Caco-2 (cell line): ENCODE results near the gene HAPLN1. TPM values are rescaled to one million over a fixed set of nuclear protein-coding genes. Genes with fewer than 3 reads are reported as not detected.

Source experiments
- BruUV-seq: library from RNA; stranded (reverse); fragments of 400-500 nt; replicated peaks from 2 replicates; lab custom pipeline; 2021; lab: Mats Ljungman, UMichigan
- CTCF ChIA-PET: fragments of 300-600 bp; sonication (Branson Sonifier 250); formaldehyde crosslinking; loops from one replicate; lab custom pipeline; 2022; ENCODE audit warnings: antibody characterized with exemption; lab: Charles Lee
- POLR2A ChIA-PET: fragments of 300-600 bp; sonication (Branson Sonifier 250); formaldehyde crosslinking; loops from one replicate; lab custom pipeline; 2022; ENCODE audit warnings: antibody characterized with exemption; lab: Charles Lee
- DNase-seq, 2 experiments: peaks; one replicate each; pipeline versions ENCODE4 v3.0.0 to v3.0.0-alpha.2; 2020 to 2022
- H3K27me3 ChIP-seq: replicated peaks from 2 replicates; pipeline ENCODE4 v1.6.0; 2011; ENCODE audit warnings: low read length; ENCODE audit not compliant: control insufficient read depth, insufficient read depth
- H3K36me3 ChIP-seq: 2 replicates; pipeline ENCODE4 v1.5.1; 2011; ENCODE audit warnings: low read length; ENCODE audit not compliant: control insufficient read depth, insufficient read depth
- H3K4me1 ChIP-seq: fragments of 250-450 bp; sonication (Bioruptor Pico); 2 replicates; pipeline ENCODE4 v1.5.1; 2020; ENCODE audit warnings: mild to moderate bottlenecking
- H3K4me3 ChIP-seq: 2 replicates; pipeline ENCODE4 v1.5.1; 2011; ENCODE audit warnings: low read depth, mild to moderate bottlenecking, control low read depth, low read length
- H3K9me3 ChIP-seq: fragments of 250-450 bp; sonication (Bioruptor Pico); 2 replicates; pipeline ENCODE4 v1.5.1; 2020; ENCODE audit warnings: mild to moderate bottlenecking, moderate library complexity
- H3K27ac Mint-ChIP-seq: one replicate; pipeline ENCODE4 v1.8.0; 2022; ENCODE audit warnings: mixed read lengths; ENCODE audit not compliant: unreplicated experiment
- H3K27me3 Mint-ChIP-seq: one replicate; pipeline ENCODE4 v1.8.0; 2022; ENCODE audit warnings: mixed read lengths; ENCODE audit not compliant: insufficient read depth, unreplicated experiment
- H3K36me3 Mint-ChIP-seq: one replicate; pipeline ENCODE4 v1.8.0; 2022; ENCODE audit warnings: mild to moderate bottlenecking, mixed read lengths; ENCODE audit not compliant: insufficient read depth, unreplicated experiment
- H3K4me1 Mint-ChIP-seq: one replicate; pipeline ENCODE4 v1.8.0; 2022; ENCODE audit warnings: low read depth, mixed read lengths; ENCODE audit not compliant: unreplicated experiment
- H3K4me3 Mint-ChIP-seq: one replicate; pipeline ENCODE4 v1.8.0; 2022; ENCODE audit warnings: mild to moderate bottlenecking, moderate library complexity, mixed read lengths; ENCODE audit not compliant: unreplicated experiment
- H3K9me3 Mint-ChIP-seq: one replicate; pipeline ENCODE4 v1.8.0; 2022; ENCODE audit warnings: mixed read lengths; ENCODE audit not compliant: unreplicated experiment
- intact Hi-C: fragments of 100-400 bp; cut with micrococcal nuclease; formaldehyde crosslinking; loops from one replicate; pipeline ENCODE4 v1.10.0; 2022; ENCODE audit not compliant: unreplicated experiment
- total RNA-seq: library from RNA; stranded (reverse); gene quantifications from 2 replicates; pipeline ENCODE4 v1.2.3, GENCODE V29; 2022
- TF ChIP-seq, protein P1 (sequence below), 2 experiments: fragments of 200-600 bp in 1 of 2; IDR thresholded peaks; 1 replicate in 1 of 2; 2 replicates in 1 of 2; pipeline versions ENCODE4 v1.5.1 to v1.8.0; 2011 to 2022; ENCODE audit warnings: antibody characterized with exemption in 1 of 2, control low read depth in 1 of 2, inconsistent platforms in 1 of 2, low read depth in 1 of 2, low read length in 1 of 2, mild to moderate bottlenecking in 1 of 2, moderate library complexity in 1 of 2; ENCODE audit not compliant: insufficient read depth in 1 of 2, severe bottlenecking in 1 of 2, unreplicated experiment in 1 of 2

HAPLN1 gene
- total RNA-seq, 1 experiment from 2014 or later: 2.4 TPM

DNA sequence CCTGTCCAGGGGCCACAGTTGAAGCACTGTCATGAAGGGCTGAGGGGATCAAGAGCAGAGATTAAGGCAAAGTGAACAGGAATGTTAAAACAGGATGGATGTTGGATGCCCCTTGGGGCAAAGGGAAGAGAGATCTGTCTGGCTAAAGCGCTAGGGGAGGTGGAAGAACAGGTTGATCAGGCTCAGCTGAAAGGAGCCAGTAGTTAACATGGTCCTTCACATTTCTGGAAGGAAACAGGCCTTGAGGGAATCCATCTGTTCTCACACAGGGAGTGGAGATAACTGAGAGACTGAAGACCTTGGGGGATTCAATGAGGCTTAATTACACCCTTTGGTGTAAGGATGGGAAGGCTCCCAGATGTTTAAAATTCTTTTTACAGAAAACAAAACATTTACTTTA, 5.8 kb downstream of the HAPLN1 start:
- Mint-ChIP-seq H3K27ac (no peak overlapping the region), H3K4me1 (peaks cover 31% of the 10 kb centered on the region), H3K4me3 (no peak overlapping the region), H3K36me3 (no peaks in the 10 kb centered on the region), H3K9me3 (no peaks in the 10 kb centered on the region), H3K27me3 (peaks cover 13% of the 10 kb centered on the region)
- intact Hi-C loops: loop anchor here (5.0 to 10.0 kb wide), 2 partner anchors 740 to 1363 kb away; no protein-coding TSS in a partner anchor
- DNase-seq: peak; percentile 13 to 54
- Histone ChIP-seq H3K4me1 (no peaks in the 10 kb centered on the region), H3K9me3 (no peaks in the 10 kb centered on the region), H3K4me3 (no peak overlapping the region), H3K27me3 (no peaks in the 10 kb centered on the region), H3K36me3 (no peaks in the 10 kb centered on the region)
- TF ChIP-seq, protein P1, sequence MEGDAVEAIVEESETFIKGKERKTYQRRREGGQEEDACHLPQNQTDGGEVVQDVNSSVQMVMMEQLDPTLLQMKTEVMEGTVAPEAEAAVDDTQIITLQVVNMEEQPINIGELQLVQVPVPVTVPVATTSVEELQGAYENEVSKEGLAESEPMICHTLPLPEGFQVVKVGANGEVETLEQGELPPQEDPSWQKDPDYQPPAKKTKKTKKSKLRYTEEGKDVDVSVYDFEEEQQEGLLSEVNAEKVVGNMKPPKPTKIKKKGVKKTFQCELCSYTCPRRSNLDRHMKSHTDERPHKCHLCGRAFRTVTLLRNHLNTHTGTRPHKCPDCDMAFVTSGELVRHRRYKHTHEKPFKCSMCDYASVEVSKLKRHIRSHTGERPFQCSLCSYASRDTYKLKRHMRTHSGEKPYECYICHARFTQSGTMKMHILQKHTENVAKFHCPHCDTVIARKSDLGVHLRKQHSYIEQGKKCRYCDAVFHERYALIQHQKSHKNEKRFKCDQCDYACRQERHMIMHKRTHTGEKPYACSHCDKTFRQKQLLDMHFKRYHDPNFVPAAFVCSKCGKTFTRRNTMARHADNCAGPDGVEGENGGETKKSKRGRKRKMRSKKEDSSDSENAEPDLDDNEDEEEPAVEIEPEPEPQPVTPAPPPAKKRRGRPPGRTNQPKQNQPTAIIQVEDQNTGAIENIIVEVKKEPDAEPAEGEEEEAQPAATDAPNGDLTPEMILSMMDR (IDR thresholded peaks at IDR 0.05; ENCODE audit: insufficient read depth in 1 of 2, low read depth in 1 of 2, low read length in 1 of 2, severe bottlenecking in 1 of 2, unreplicated experiment in 1 of 2): no peak
- ChIA-PET CTCF (no interaction called here), POLR2A (no interaction called here)
- BruUV-seq: no TSS peak

DNA sequence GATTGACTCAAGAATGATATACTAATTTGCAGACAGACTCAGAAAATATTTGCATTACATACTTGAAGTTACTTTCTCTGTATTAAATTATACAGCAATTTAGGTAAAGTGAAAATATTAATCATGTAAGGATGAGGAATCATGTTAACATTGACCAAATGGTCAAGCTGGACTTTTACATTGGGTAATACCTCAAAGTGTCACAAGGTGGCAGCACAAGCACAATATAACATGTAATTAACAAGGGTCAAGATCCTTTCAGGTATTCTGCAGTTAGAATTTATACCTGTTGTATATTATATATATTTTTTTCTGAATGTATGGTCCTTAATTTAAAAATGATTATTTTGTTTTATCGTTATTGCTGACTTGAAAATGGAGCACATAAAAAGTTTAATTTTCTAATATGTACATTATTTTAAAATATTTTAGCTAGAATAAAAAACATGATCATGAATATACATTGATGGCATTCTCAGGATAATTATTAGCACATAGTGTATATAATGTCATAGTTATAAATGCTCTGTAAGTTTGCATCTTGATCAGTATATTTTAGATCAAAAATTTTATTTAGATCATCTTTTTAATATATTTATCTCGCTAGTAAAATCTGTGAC, 8.6 kb downstream of the HAPLN1 start:
- Histone ChIP-seq H3K9me3 (no peaks in the 10 kb centered on the region), H3K27me3 (no peaks in the 10 kb centered on the region), H3K36me3 (no peaks in the 10 kb centered on the region), H3K4me3 (no peak overlapping the region), H3K4me1 (no peaks in the 10 kb centered on the region)
- ChIA-PET POLR2A (no interaction called here), CTCF (interaction anchor here (0.5 to 1.7 kb wide), 4 partner anchors 9 to 1313 kb away, joined by 3 to 6 read pairs (median 4); no protein-coding TSS in a partner anchor)
- no peak overlapping the region for H3K27ac Mint-ChIP-seq
- TF ChIP-seq, protein P1 (IDR thresholded peaks at IDR 0.05; ENCODE audit: insufficient read depth in 1 of 2, low read depth in 1 of 2, low read length in 1 of 2, severe bottlenecking in 1 of 2, unreplicated experiment in 1 of 2): peak; percentile 54 to 61
- no TSS peak for BruUV-seq
- DNase-seq: peak in 1 of 2 experiments; percentile 67
- peaks cover 14% of the 10 kb centered on the region for H3K27me3 Mint-ChIP-seq
- intact Hi-C loops: loop anchor here (1.0 to 10.0 kb wide), 3 partner anchors 104 to 1360 kb away; no protein-coding TSS in a partner anchor
- no peaks in the 10 kb centered on the region for H3K9me3 Mint-ChIP-seq
- no peak overlapping the region for H3K4me3 Mint-ChIP-seq
- H3K36me3 Mint-ChIP-seq: no peaks in the 10 kb centered on the region
- H3K4me1 Mint-ChIP-seq: peaks cover 29% of the 10 kb centered on the region

DNA sequence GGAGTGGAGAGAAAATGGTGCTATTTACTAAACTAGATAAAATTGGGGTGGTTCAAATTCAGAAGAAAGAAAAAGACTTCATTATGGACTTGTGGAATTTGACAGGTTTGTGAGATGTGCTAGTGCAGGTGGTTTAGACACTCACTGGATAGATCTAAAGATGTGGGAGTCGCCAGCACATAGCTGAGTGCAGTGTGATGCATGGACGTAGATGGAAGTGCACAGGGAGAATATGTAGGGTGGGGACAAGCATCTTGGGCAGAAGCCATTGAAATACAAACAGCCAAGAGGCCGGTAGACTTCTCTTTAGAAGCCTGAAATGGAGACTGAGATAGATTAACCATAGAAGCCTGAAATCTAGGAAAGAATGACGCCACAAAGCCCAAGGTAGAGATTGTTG, 10.7 kb downstream of the HAPLN1 start:
- no peak overlapping the region for H3K4me3 ChIP-seq
- no TSS peak for BruUV-seq
- ChIA-PET CTCF (no interaction called here), POLR2A (no interaction called here)
- no peaks in the 10 kb centered on the region; the same call in 1 of the 2 replicates for H3K9me3 ChIP-seq
- Mint-ChIP-seq H3K27ac (no peak overlapping the region), H3K4me3 (no peak overlapping the region), H3K27me3 (peaks cover 14% of the 10 kb centered on the region), H3K36me3 (no peaks in the 10 kb centered on the region), H3K4me1 (peaks cover 26% of the 10 kb centered on the region), H3K9me3 (peaks cover 1% of the 10 kb centered on the region)
- no peaks in the 10 kb centered on the region for H3K27me3 ChIP-seq
- TF ChIP-seq, protein P1 (IDR thresholded peaks at IDR 0.05; ENCODE audit: insufficient read depth in 1 of 2, low read depth in 1 of 2, low read length in 1 of 2, severe bottlenecking in 1 of 2, unreplicated experiment in 1 of 2): no peak
- DNase-seq: no peak
- no peaks in the 10 kb centered on the region for H3K4me1 ChIP-seq
- intact Hi-C loops: loop anchor here (5.0 to 10.0 kb wide), 2 partner anchors 745 to 1358 kb away; no protein-coding TSS in a partner anchor
- no peaks in the 10 kb centered on the region for H3K36me3 ChIP-seq
